Germinal center (tissue), 1 donor: Measurements from ENCODE around the gene ACBD5.

Experiments used
- DNase-seq: peaks from one replicate; pipeline ENCODE4 v3.0.0; 2012; ENCODE audit warnings: mixed read lengths, low spot score

The ACBD5 gene

GRCh38 chr10:27152687-27153086 is 87.9 kb downstream of the ACBD5 start:
- DNase-seq = no peak

GRCh38 chr10:27150261-27150660 is 90.3 kb downstream of the ACBD5 start:
- no peak for DNase-seq

- no peak for DNase-seq
Observed at GRCh38 chr10:27147701-27148100, 92.9 kb downstream of the ACBD5 start.

- DNase-seq = no peak
Observed at GRCh38 chr10:27145937-27146336, 94.7 kb downstream of the ACBD5 start.
